SK-N-MC (cell line): ENCODE measurements around the gene LRMDA.

Experiments
- EZH2 ChIP-seq: fragments of 200-600 bp; sonication (generic); IDR thresholded peaks from one replicate; pipeline ENCODE4 v1.6.1; 2017; ENCODE audit warnings: antibody characterized with exemption
- FOXP2 ChIP-seq: optimal IDR thresholded peaks from 2 replicates; pipeline ENCODE3; 2011; ENCODE audit warnings: mild to moderate bottlenecking, moderate library complexity; ENCODE audit not compliant: insufficient read depth; ENCODE audit errors: extremely low read length, control extremely low read depth
- POLR2AphosphoS5 ChIP-seq: IDR thresholded peaks from 2 replicates; pipeline ENCODE4 v1.6.1; 2012; ENCODE audit warnings: mild to moderate bottlenecking, low read depth, low read length, borderline replicate concordance

- TF ChIP-seq EZH2 = no peak
- no peak for TF ChIP-seq FOXP2
- no peak for TF ChIP-seq POLR2AphosphoS5
These were observed 277.8 kb downstream of the LRMDA start for GRCh38 chr10:75709245-75709644.
